DOHH2 (cell line): ENCODE results near the gene TRIM67.

ENCODE experiments used
- H3F3A ChIP-seq: fragments of 200-600 bp; sonication (generic), shearing (Covaris generic); 2 replicates; pipeline ENCODE4 v1.6.0; 2016; ENCODE audit warnings: antibody characterized with exemption, mild to moderate bottlenecking; ENCODE audit not compliant: control insufficient read depth, insufficient read depth
- H3K27ac ChIP-seq: fragments of 200-600 bp; sonication (generic); 2 replicates; pipeline ENCODE4 v1.5.1; 2014; ENCODE audit warnings: low read depth, mild to moderate bottlenecking, low read length, moderate library complexity
- H3K27me3 ChIP-seq: fragments of 200-600 bp; sonication (generic); 2 replicates; pipeline ENCODE4 v1.6.1; 2014; ENCODE audit warnings: mild to moderate bottlenecking, low read length, mixed read lengths; ENCODE audit not compliant: control insufficient read depth
- H3K36me3 ChIP-seq: fragments of 200-600 bp; sonication (generic); 2 replicates; pipeline ENCODE4 v1.6.1; 2014; ENCODE audit warnings: mild to moderate bottlenecking, low read length, moderate library complexity, mixed read lengths; ENCODE audit not compliant: control insufficient read depth
- H3K4me1 ChIP-seq: fragments of 200-600 bp; sonication (generic); 2 replicates; pipeline ENCODE4 v1.6.1; 2014; ENCODE audit warnings: mild to moderate bottlenecking, low read length, mixed read lengths; ENCODE audit not compliant: control insufficient read depth
- H3K4me2 ChIP-seq: fragments of 200-600 bp; sonication (generic); 2 replicates; pipeline ENCODE4 v1.6.0; 2014; ENCODE audit warnings: mild to moderate bottlenecking, low read length, moderate library complexity
- H3K4me3 ChIP-seq: fragments of 200-600 bp; sonication (generic); 2 replicates; pipeline ENCODE4 v1.5.1; 2014; ENCODE audit warnings: mild to moderate bottlenecking, low read length, mixed read lengths
- H3K79me2 ChIP-seq: fragments of 200-600 bp; sonication (generic); 2 replicates; pipeline ENCODE4 v1.6.1; 2014; ENCODE audit warnings: mild to moderate bottlenecking, low read length, mixed read lengths; ENCODE audit not compliant: control insufficient read depth
- H3K9me2 ChIP-seq: fragments of 200-600 bp; sonication (generic); replicated peaks from 2 replicates; pipeline ENCODE4 v1.6.1; 2014; ENCODE audit warnings: mild to moderate bottlenecking, low read length, mixed read lengths; ENCODE audit not compliant: control insufficient read depth
- H3K9me3 ChIP-seq: fragments of 200-600 bp; sonication (generic); 2 replicates; pipeline ENCODE4 v1.6.1; 2014; ENCODE audit warnings: antibody characterized with exemption, low read length, mixed read lengths; ENCODE audit not compliant: control insufficient read depth, insufficient read depth
- H4K20me1 ChIP-seq: fragments of 200-600 bp; sonication (generic); 2 replicates; pipeline ENCODE4 v1.6.0; 2014; ENCODE audit warnings: low read depth, mild to moderate bottlenecking, antibody characterized with exemption, low read length, moderate library complexity; ENCODE audit not compliant: control insufficient read depth, insufficient read depth
- CTCF ChIP-seq: fragments of 200-600 bp; sonication (generic); IDR thresholded peaks from one replicate; pipeline ENCODE4 v1.5.1; 2014; ENCODE audit warnings: antibody characterized with exemption, mild to moderate bottlenecking, low read depth, low read length; ENCODE audit not compliant: poor library complexity, severe bottlenecking
- EZH2phosphoT487 ChIP-seq: fragments of 200-600 bp; sonication (generic); IDR thresholded peaks from 2 replicates; pipeline ENCODE4 v1.6.1; 2017; ENCODE audit warnings: borderline replicate concordance, mild to moderate bottlenecking, antibody characterized with exemption, low read length, moderate library complexity, mixed read lengths

The TRIM67 gene

GRCh38 chr1:231264642-231265041 lies 102.8 kb downstream of the TRIM67 start:
- no peak for TF ChIP-seq EZH2phosphoT487
- TF ChIP-seq CTCF: no peak
- Histone ChIP-seq H4K20me1 (no peaks in the 10 kb centered on the region), H3K79me2 (no peaks in the 10 kb centered on the region), H3K9me3 (no peaks in the 10 kb centered on the region), H3K4me3 (no peak overlapping the region), H3K27me3 (no peaks in the 10 kb centered on the region), H3F3A (no peaks in the 10 kb centered on the region), H3K36me3 (peaks cover 73% of the 10 kb centered on the region), H3K27ac (no peak overlapping the region), H3K4me2 (no peak overlapping the region), H3K4me1 (no peaks in the 10 kb centered on the region), H3K9me2 (no peaks in the 10 kb centered on the region)

- no peak for TF ChIP-seq EZH2phosphoT487
- no peak for TF ChIP-seq CTCF
- peaks cover 73% of the 10 kb centered on the region for H3K36me3 ChIP-seq
- H4K20me1 ChIP-seq: no peaks in the 10 kb centered on the region
- no peak overlapping the region for H3K4me2 ChIP-seq
- no peak overlapping the region for H3K27ac ChIP-seq
- no peak overlapping the region for H3K4me3 ChIP-seq
- no peaks in the 10 kb centered on the region for H3K4me1 ChIP-seq
- no peaks in the 10 kb centered on the region for H3K27me3 ChIP-seq
- no peaks in the 10 kb centered on the region for H3K9me3 ChIP-seq
- no peaks in the 10 kb centered on the region for H3K9me2 ChIP-seq
- no peaks in the 10 kb centered on the region for H3F3A ChIP-seq
- H3K79me2 ChIP-seq: no peaks in the 10 kb centered on the region
Observed at GRCh38 chr1:231265379-231265778, 103.5 kb downstream of the TRIM67 start.

- Histone ChIP-seq H3K27me3 (no peaks in the 10 kb centered on the region), H3K9me3 (no peaks in the 10 kb centered on the region), H3K4me3 (no peak overlapping the region), H3F3A (no peaks in the 10 kb centered on the region), H3K36me3 (peaks cover 73% of the 10 kb centered on the region), H3K9me2 (no peaks in the 10 kb centered on the region), H4K20me1 (no peaks in the 10 kb centered on the region), H3K79me2 (no peaks in the 10 kb centered on the region), H3K4me2 (no peak overlapping the region), H3K4me1 (no peaks in the 10 kb centered on the region), H3K27ac (no peak overlapping the region)
- TF ChIP-seq EZH2phosphoT487 (no peak), CTCF (no peak)
Observed at GRCh38 chr1:231266811-231267322, 105.0 kb downstream of the TRIM67 start.
